Ectodermal cell (in vitro differentiated cells): ENCODE results near the gene PLEKHH2.

ENCODE experiments used
- H3K27ac ChIP-seq: 2 replicates; pipeline ENCODE4 v1.7.0; 2013; ENCODE audit warnings: mild to moderate bottlenecking, low read depth, low read length; ENCODE audit not compliant: insufficient read depth, poor library complexity, severe bottlenecking
- H3K27me3 ChIP-seq: 2 replicates; pipeline ENCODE4 v1.7.0; 2013; ENCODE audit warnings: mild to moderate bottlenecking, low read length; ENCODE audit not compliant: insufficient read depth, control insufficient read depth, poor library complexity, severe bottlenecking
- H3K36me3 ChIP-seq: one replicate; pipeline ENCODE4 v1.7.0; 2013; ENCODE audit warnings: low read length; ENCODE audit not compliant: control insufficient read depth, insufficient read depth
- H3K4me1 ChIP-seq: one replicate; pipeline ENCODE4 v1.7.0; 2013; ENCODE audit warnings: low read length; ENCODE audit not compliant: control insufficient read depth, insufficient read depth
- H3K4me3 ChIP-seq: 2 replicates; pipeline ENCODE4 v1.7.0; 2013; ENCODE audit warnings: low read depth, low read length, control low read depth; ENCODE audit not compliant: insufficient read depth
- H3K9me3 ChIP-seq: 2 replicates; pipeline ENCODE4 v1.7.0; 2013; ENCODE audit warnings: mild to moderate bottlenecking, low read length, moderate library complexity; ENCODE audit not compliant: control insufficient read depth
- WGBS, 2 experiments: methylation state at CpG; one replicate each; pipeline ENCODE4 v1.1.7; 2013; ENCODE audit warnings: missing lambda C conversion rate in 2 of 2; 5-methylcytosine and 5-hydroxymethylcytosine counted together

The PLEKHH2 gene

GRCh38 chr2:43777306-43777926 lies 140.4 kb downstream of the PLEKHH2 start:
- Histone ChIP-seq H3K4me3 (no peak overlapping the region), H3K9me3 (no peaks in the 10 kb centered on the region), H3K36me3 (peaks cover 3% of the 10 kb centered on the region), H3K27me3 (no peaks in the 10 kb centered on the region), H3K27ac (no peak overlapping the region), H3K4me1 (no peaks in the 10 kb centered on the region)
- WGBS, 2 experiments = 87 to 95% methylated on average over 7 to 8 of the region's 8 CpGs

GRCh38 chr2:43778233-43778632 lies 141.2 kb downstream of the PLEKHH2 start:
- Histone ChIP-seq H3K4me3 (no peak overlapping the region), H3K9me3 (no peaks in the 10 kb centered on the region), H3K36me3 (peaks cover 3% of the 10 kb centered on the region), H3K27me3 (no peaks in the 10 kb centered on the region), H3K27ac (no peak overlapping the region), H3K4me1 (no peaks in the 10 kb centered on the region)
- WGBS, 2 experiments = 92 to 96% methylated on average over 8 of the region's 8 CpGs

DNA sequence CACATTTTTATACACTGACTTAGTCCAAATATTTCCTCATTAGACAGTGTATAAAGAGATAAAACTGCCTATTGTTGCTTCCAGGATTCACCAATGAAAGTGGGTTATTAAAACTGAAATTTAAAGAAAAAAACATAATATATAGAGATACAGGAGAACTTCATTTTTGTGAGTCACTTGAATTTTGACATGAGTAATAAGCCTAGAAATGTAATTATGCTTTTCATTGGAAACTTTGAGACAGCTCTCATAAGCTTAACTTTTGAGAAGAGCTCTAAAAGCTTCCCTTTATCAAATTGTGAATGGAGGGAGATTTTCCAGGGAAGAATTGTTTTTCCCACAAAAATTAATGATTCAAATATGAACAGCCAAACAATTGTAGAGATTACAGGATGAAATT lies 150.8 kb downstream of the PLEKHH2 start:
- no peak overlapping the region for H3K4me3 ChIP-seq
- no peaks in the 10 kb centered on the region for H3K4me1 ChIP-seq
- H3K27me3 ChIP-seq = no peaks in the 10 kb centered on the region
- no peak overlapping the region for H3K27ac ChIP-seq
- no peaks in the 10 kb centered on the region for H3K36me3 ChIP-seq
- H3K9me3 ChIP-seq = no peaks in the 10 kb centered on the region

GRCh38 chr2:43788646-43789045 lies 151.6 kb downstream of the PLEKHH2 start:
- no peaks in the 10 kb centered on the region for H3K4me1 ChIP-seq
- 100% methylated on average over 1 of the region's 1 CpG for WGBS, 2 experiments
- H3K27ac ChIP-seq = no peak overlapping the region
- no peaks in the 10 kb centered on the region for H3K9me3 ChIP-seq
- no peak overlapping the region for H3K4me3 ChIP-seq
- H3K36me3 ChIP-seq = no peaks in the 10 kb centered on the region
- H3K27me3 ChIP-seq = no peaks in the 10 kb centered on the region

DNA sequence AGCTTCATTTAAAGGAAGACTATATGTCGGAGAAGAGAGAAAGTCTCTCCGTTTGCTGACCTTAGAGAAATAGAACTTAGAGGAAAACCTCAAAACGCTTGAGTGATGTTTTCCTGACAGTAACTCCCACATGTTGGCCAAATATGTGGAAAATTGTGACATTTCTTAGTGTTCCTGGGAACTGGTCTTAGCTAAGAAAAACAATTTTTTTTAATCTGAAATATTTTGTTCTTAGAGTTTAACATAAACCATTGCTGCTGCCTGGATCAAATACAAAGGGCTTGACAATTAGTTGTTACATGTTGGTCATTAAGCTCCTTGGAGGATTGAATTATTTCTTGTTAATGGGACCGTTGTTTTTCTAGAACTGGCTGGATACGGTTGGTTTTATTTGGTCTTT lies 153.1 kb downstream of the PLEKHH2 start:
- H3K36me3 ChIP-seq = no peaks in the 10 kb centered on the region
- H3K9me3 ChIP-seq = no peaks in the 10 kb centered on the region
- 96 to 97% methylated on average over 4 of the region's 5 CpGs for WGBS, 2 experiments
- no peaks in the 10 kb centered on the region for H3K27me3 ChIP-seq
- H3K27ac ChIP-seq = no peak overlapping the region
- H3K4me1 ChIP-seq = no peaks in the 10 kb centered on the region
- H3K4me3 ChIP-seq = no peak overlapping the region

- no peak overlapping the region for H3K27ac ChIP-seq
- 89 to 100% methylated on average over 2 of the region's 2 CpGs for WGBS, 2 experiments
- no peaks in the 10 kb centered on the region for H3K27me3 ChIP-seq
- H3K36me3 ChIP-seq = no peaks in the 10 kb centered on the region
- no peaks in the 10 kb centered on the region for H3K4me1 ChIP-seq
- no peaks in the 10 kb centered on the region for H3K9me3 ChIP-seq
- no peak overlapping the region for H3K4me3 ChIP-seq
Measured at GRCh38 chr2:43791035-43791765, 154.1 kb downstream of the PLEKHH2 start.

GRCh38 chr2:43792653-43793052 lies 155.6 kb downstream of the PLEKHH2 start:
- no peak overlapping the region for H3K27ac ChIP-seq
- H3K4me3 ChIP-seq = no peak overlapping the region
- no peaks in the 10 kb centered on the region for H3K9me3 ChIP-seq
- H3K4me1 ChIP-seq = no peaks in the 10 kb centered on the region
- no peaks in the 10 kb centered on the region for H3K27me3 ChIP-seq
- 95 to 97% methylated on average over 3 of the region's 3 CpGs for WGBS, 2 experiments
- H3K36me3 ChIP-seq = no peaks in the 10 kb centered on the region

DNA sequence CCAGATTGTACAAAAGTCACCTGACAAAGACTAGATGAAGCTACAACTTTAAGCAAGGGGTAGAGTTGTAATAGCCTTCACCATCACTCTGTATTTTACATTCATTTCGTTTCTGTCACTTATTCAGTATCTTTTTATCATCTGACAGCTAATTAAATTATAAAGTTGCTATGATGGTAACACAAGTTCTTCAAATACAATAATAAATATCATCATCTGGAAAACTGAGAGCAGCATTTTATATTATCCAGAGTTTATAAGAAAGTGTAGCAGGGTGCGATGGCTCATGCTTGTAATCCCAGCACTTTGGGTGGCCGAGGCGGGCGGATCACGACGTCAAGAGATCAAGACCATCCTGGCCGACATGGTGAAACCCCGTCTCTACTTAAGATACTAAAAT lies 157.9 kb downstream of the PLEKHH2 start:
- 89 to 91% methylated on average over 8 of the region's 9 CpGs for WGBS, 2 experiments
- H3K9me3 ChIP-seq = no peaks in the 10 kb centered on the region
- H3K36me3 ChIP-seq = no peaks in the 10 kb centered on the region
- H3K4me3 ChIP-seq = no peak overlapping the region
- no peaks in the 10 kb centered on the region for H3K27me3 ChIP-seq
- H3K27ac ChIP-seq = no peak overlapping the region
- H3K4me1 ChIP-seq = no peaks in the 10 kb centered on the region

GRCh38 chr2:43796206-43796605 lies 159.1 kb downstream of the PLEKHH2 start:
- H3K9me3 ChIP-seq = no peaks in the 10 kb centered on the region
- H3K27ac ChIP-seq = no peak overlapping the region
- no peaks in the 10 kb centered on the region for H3K27me3 ChIP-seq
- 90% methylated on average over 1 of the region's 1 CpG; no CpG with 5 or more reads in 1 of the 2 experiments for WGBS, 2 experiments
- H3K36me3 ChIP-seq = no peaks in the 10 kb centered on the region
- no peak overlapping the region for H3K4me3 ChIP-seq
- H3K4me1 ChIP-seq = no peaks in the 10 kb centered on the region

GRCh38 chr2:43798300-43798699 lies 161.2 kb downstream of the PLEKHH2 start:
- Histone ChIP-seq H3K27ac (no peak overlapping the region), H3K9me3 (no peaks in the 10 kb centered on the region), H3K27me3 (no peaks in the 10 kb centered on the region), H3K4me1 (no peaks in the 10 kb centered on the region), H3K4me3 (no peak overlapping the region), H3K36me3 (no peaks in the 10 kb centered on the region)
- 71% methylated on average over 4 of the region's 4 CpGs for WGBS, 2 experiments
